GM12801 (cell line): Measurements from ENCODE around the gene ST7.

Experiments used
- CTCF ChIP-seq: IDR thresholded peaks from one replicate; pipeline ENCODE4 v1.5.1; 2011; ENCODE audit warnings: control low read depth; ENCODE audit not compliant: insufficient read length; ENCODE audit errors: extremely low read depth

Gene ST7

GRCh38 chr7:117088623-117089194 lies 135.4 kb downstream of the ST7 start:
- no peak for TF ChIP-seq CTCF

GRCh38 chr7:117090791-117091190 lies 137.5 kb downstream of the ST7 start:
- no peak for TF ChIP-seq CTCF

- no peak for TF ChIP-seq CTCF
Measured at GRCh38 chr7:117091721-117092120, 138.4 kb downstream of the ST7 start.

GRCh38 chr7:117092785-117093184 lies 139.5 kb downstream of the ST7 start:
- TF ChIP-seq CTCF = no peak

GRCh38 chr7:117094457-117094856 lies 141.2 kb downstream of the ST7 start:
- TF ChIP-seq CTCF = no peak

- no peak for TF ChIP-seq CTCF
Measured at GRCh38 chr7:117095055-117095454, 141.8 kb downstream of the ST7 start.

GRCh38 chr7:117096330-117096729 lies 143.0 kb downstream of the ST7 start:
- TF ChIP-seq CTCF = no peak

GRCh38 chr7:117096942-117097341 lies 143.6 kb downstream of the ST7 start:
- TF ChIP-seq CTCF = no peak
